Erythroblast (primary cell): ENCODE measurements around the gene HIGD1B.

Experiments used
- GATA1 ChIP-seq: IDR thresholded peaks from 2 replicates; pipeline ENCODE4 v1.6.1; 2011; ENCODE audit warnings: low read depth, mild to moderate bottlenecking, control low read depth, low read length, moderate library complexity
- POLR2A ChIP-seq: IDR thresholded peaks from 2 replicates; pipeline ENCODE4 v1.6.1; 2011; ENCODE audit warnings: mild to moderate bottlenecking, low read length

GRCh38 chr17:44850612-44851011, 2.9 kb downstream of the HIGD1B start:
- TF ChIP-seq POLR2A = no peak
- TF ChIP-seq GATA1 = no peak
